ENCODE results near the gene LFNG.

- TF ChIP-seq EZH2 (IDR thresholded peaks at IDR 0.05; ENCODE audit: borderline replicate concordance, low read length) (no peak), CTCF (conservative IDR thresholded peaks at IDR 0.05 in 1 of 2, IDR thresholded peaks at IDR 0.05 in 1 of 2; ENCODE audit: extremely low read depth in 1 of 2, insufficient read depth in 1 of 2, low read depth in 1 of 2, low read length in 2 of 2) (no peak)
Measured at GRCh38 chr7:2508327-2509215, 11.0 kb upstream of the LFNG start.
